Nucleus accumbens (tissue), 56 donors: Measurements from ENCODE around the gene HIVEP2.

Experiments used
- DNase-seq, 56 donors: peaks; one replicate each; lab custom pipeline; 2025; lab: John Stamatoyannopoulos, UW

Gene HIVEP2

DNA sequence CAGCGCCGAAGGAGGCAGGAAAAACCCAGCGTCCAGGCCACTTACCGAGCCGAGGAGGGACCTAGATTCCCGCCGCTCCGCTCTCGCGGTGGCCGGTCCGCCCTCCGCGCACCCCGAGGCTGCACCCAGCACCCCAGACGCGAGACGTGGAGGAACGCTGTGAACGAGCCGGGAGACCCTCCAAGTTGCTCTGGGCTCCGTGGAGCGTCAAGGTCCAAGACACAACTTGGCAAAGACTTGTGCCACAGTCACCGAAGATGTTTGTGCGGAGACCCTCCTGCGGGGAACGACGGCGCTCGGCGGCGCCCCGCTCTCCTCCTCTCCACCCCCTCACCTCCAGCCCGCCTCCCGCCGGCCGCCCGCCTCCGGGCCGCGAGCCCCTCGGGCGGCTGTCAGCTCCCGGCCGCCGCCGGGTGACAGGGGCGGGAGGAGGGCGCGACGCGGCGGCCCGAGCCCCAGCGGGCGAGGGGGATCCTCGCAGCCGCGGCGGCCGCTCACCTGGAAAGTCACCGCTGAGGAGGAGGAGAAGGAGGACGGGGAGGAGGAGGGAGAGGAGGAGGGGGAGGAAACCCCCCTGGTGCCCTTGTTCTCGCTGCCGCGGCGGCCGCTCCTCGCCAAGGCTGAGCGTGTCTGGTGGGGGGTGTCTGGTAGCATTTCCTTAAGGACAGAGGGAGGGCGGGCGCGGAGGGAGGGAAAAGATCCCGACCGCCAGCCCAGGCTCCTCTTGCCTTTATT lies 637 bp upstream of the HIVEP2 start:
- DNase-seq: peak in 33 of 56 donors; percentile 46 to 86 (median 68)

- peak; percentile 19 to 88 (median 72) for DNase-seq
Measured at GRCh38 chr6:142944124-142945048, 590 bp downstream of the HIVEP2 start.

DNA sequence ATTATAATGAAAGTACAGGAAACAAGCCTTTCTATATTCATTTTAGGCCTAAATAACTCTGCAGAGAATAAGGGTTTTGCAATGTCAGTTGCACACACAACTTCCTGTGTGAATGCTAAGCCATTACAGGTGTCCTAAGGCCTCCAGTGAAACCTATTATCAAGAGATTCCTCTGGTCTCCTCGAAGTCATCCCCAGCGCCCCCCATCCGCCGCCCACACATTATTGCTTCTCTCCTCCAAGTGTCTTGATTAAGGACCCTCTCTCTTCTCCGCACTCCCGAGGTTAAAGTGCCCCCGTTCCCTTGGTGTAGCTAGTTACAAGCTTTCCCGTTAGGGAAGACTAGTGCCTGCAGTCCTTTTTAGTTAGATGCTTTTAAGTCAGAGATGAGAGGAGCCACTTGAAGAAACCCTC lies 1.3 kb downstream of the HIVEP2 start:
- peak in 29 of 56 donors; percentile 6 to 81 (median 63) for DNase-seq

- DNase-seq: no peak
Measured at GRCh38 chr6:142942805-142943227, 2.2 kb downstream of the HIVEP2 start.

- no peak for DNase-seq
Measured at GRCh38 chr6:142942238-142942637, 2.7 kb downstream of the HIVEP2 start.

- no peak for DNase-seq
Measured at GRCh38 chr6:142941018-142941417, 4.0 kb downstream of the HIVEP2 start.

- no peak for DNase-seq
Measured at GRCh38 chr6:142940487-142940886, 4.5 kb downstream of the HIVEP2 start.

GRCh38 chr6:142938510-142938909 lies 6.5 kb downstream of the HIVEP2 start:
- no peak for DNase-seq

- DNase-seq: no peak
Measured at GRCh38 chr6:142937986-142938385, 7.0 kb downstream of the HIVEP2 start.

DNA sequence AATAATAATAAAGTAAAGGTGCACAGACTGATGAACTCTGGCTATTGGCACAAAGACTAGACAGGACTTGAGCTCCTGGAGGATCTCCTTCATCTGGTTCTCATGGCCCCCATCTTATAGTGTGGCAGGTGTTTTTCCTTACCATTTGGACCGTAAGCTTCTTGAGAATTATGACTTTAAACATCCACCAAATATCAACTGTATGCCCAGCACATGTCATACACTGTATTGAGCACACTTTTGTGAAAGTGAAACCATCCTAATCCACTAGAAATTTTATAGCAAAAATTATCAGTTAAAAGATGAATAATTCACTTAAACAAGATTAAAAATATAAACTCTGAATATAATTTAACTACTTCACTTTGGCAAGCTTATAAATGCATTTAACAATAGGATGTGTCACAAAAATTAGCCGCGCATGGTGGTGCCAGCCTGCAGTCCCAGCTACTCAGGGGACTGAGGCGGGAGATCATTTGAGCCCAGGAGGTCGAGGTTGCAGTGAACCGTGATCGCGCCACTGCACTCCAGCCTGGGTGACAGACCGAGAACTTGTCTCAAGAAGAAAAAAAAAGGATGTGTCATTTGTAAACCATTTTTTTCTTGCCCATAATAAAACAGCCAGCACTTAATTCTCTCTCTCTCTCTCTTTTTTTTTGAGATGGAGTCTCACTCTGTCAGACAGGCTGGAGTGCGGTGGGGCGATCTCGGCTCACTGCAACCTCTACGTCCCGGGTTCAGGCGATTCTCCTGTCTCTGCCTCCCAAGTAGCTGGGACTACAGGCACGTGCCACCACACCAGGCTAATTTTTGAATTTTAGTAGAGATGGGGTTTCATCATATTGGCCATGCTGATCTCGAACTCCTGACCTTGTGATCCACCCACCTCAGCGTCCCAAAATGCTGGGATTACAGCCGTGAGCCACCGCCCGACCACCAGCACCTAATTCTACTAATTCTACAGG lies 9.1 kb downstream of the HIVEP2 start:
- DNase-seq: no peak

GRCh38 chr6:142934599-142934998 lies 10.4 kb downstream of the HIVEP2 start:
- no peak for DNase-seq

GRCh38 chr6:142934106-142934505 lies 10.9 kb downstream of the HIVEP2 start:
- DNase-seq: no peak

GRCh38 chr6:142933701-142934100 lies 11.3 kb downstream of the HIVEP2 start:
- DNase-seq: no peak

GRCh38 chr6:142932889-142933288 lies 12.1 kb downstream of the HIVEP2 start:
- no peak for DNase-seq

GRCh38 chr6:142929751-142930358 lies 15.1 kb downstream of the HIVEP2 start:
- DNase-seq: no peak

DNA sequence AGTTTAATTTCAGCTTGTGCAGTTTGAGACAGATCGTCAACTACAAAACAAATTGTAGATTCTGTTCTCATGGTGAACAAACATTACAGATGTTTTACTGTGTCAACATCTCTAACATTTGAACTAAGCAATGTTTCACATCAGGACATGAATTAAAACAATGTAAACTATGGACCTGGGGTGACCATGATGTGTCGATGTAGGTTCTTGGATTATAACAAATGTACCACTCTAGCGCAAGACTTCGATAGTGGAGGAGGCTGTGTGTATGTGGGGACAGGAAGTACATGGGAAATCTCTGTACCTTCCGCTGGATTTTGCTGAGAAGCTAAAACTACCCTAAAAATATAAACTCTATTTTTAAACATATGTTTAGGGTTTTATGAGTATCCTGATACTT lies 17.1 kb downstream of the HIVEP2 start:
- DNase-seq: no peak

GRCh38 chr6:142927271-142927580 lies 17.8 kb downstream of the HIVEP2 start:
- no peak for DNase-seq

DNA sequence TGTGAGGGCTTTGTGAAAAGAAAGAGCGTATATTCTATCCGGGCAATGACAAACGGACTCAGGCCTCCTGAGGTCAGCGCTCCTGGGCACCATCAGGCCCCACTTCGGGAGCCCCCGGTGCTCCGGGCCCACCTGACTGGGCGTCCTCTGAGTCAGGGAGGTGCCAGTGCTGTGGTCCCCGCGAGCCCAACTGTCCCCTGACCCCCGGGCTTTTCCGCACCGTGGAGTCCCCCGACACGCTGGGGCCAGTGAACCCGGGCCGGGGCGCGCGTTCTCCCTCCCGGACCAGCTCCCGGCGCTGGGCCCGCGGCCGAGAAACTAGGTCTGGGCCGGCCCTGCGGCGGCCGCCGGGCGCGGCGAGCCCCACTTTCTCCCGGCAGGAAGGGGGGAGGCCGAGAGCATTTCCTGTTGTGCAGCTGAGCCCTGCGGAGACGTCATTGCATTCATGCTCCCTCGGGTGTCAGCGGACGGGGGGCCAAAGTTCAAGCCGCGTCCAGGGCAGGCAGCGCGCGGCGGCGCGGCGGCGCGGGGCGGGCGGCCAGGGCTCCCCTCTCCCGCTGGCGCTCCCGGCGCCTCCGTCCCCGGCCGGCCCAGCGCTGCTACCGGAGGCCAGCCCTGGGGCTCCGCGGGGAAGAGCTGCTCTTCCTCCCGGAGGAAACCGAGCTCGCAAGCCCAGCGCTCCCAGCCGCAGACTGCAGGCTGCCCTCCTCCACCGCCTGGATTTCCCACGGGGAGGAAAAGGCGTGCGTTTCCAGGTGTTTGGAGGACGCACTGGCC lies 18.3 kb downstream of the HIVEP2 start:
- DNase-seq: peak in 55 of 56 donors; percentile 26 to 91 (median 76)

DNA sequence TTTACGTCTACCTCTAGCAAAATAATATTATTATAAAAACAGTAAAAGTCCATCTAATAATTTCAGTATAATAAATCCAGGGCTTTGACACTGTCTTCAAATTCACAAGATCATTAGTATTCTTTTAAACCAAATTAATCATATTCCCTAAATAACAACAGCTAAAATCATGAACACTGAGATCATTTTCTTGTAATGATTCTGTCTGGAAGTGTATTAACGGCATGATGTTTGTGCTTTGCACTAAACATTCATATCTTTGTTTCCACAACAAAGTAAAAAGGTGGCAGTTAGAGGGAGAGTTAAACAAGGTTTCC lies 18.8 kb downstream of the HIVEP2 start:
- DNase-seq: no peak
